Melanocyte of skin (primary cell): ENCODE data around the gene BCKDHB. TPM values are rescaled to one million over a fixed set of nuclear protein-coding genes. Genes with fewer than 3 reads are reported as not detected.

Experiments used
- total RNA-seq, 2 donors: library from RNA; depleted of rRNA; stranded (reverse); fragments of >200 nt; gene quantifications; 2 replicates each; pipeline ENCODE4 v1.2.3, GENCODE V29; 2012

BCKDHB gene
- 10 to 100 TPM in 1 of 2 donors, 1 to 10 TPM in 1; 8.7 to 13.1 TPM for total RNA-seq

DNA sequence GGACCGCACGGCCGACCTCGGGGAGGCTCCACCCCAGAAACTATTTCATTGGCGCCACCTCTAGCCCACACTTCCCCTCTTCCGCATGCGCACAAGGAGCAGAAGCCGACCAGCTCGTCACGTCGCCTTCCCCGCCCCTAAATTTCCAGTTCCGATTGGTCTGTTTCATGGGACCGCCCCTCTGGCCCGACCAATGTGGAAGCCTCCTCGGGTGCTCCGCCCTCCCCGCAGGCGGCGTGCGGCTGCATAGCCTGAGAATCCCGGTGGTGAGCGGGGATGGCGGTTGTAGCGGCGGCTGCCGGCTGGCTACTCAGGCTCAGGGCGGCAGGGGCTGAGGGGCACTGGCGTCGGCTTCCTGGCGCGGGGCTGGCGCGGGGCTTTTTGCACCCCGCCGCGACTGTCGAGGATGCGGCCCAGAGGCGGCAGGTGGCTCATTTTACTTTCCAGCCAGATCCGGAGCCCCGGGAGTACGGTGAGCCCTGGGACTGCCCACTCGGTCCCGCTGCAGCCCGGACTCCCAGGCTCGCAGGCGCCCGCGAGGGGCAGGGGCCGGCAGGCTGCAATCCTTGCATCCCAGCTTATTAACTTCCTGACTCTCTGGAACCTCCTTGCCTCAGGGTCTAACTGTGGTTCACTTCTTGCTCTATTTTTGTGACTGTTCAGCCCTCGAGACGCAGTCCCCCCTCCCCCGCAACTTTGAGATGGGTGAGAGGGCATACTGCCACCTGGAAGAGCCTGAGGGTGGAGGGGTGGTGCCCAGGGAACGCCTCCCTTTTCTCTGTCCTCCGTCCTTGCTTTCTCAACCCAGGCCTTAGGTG is at the start of gene BCKDHB:
Gene BCKDHB, plus strand, starts transcription at position 254 of the 818 bp plus-strand sequence. Its CDS starts 23 bp downstream, at position 277.

Other genes starting within 250 kb of the BCKDHB start
- gene ELOVL4, start 159.1 kb upstream of the BCKDHB start, total RNA-seq: 1 to 10 TPM; 3.7 to 4.8 TPM
- gene TTK, start 102.0 kb upstream of the BCKDHB start, total RNA-seq: 10 to 100 TPM; 16.9 to 48.3 TPM